HT-29 (cell line): ENCODE data around the gene SP8. TPM values are rescaled to one million over a fixed set of nuclear protein-coding genes. Genes with fewer than 3 reads are reported as not detected.
A peak's percentile ranks its signal among the peaks of the same experiment; 100 is the strongest.

Experiments
- DNase-seq: peaks from one replicate; pipeline ENCODE4 v3.0.0-alpha.2; 2015; ENCODE audit warnings: low spot score
- total RNA-seq: library from RNA; depleted of rRNA; stranded (reverse); fragments of >200 nt; shearing (Covaris generic); gene quantifications from 2 replicates; pipeline ENCODE4 v1.2.3, GENCODE V29; 2014; rRNA removed

SP8 gene
- total RNA-seq, 1 experiment from 2014 or later: not detected

DNA sequence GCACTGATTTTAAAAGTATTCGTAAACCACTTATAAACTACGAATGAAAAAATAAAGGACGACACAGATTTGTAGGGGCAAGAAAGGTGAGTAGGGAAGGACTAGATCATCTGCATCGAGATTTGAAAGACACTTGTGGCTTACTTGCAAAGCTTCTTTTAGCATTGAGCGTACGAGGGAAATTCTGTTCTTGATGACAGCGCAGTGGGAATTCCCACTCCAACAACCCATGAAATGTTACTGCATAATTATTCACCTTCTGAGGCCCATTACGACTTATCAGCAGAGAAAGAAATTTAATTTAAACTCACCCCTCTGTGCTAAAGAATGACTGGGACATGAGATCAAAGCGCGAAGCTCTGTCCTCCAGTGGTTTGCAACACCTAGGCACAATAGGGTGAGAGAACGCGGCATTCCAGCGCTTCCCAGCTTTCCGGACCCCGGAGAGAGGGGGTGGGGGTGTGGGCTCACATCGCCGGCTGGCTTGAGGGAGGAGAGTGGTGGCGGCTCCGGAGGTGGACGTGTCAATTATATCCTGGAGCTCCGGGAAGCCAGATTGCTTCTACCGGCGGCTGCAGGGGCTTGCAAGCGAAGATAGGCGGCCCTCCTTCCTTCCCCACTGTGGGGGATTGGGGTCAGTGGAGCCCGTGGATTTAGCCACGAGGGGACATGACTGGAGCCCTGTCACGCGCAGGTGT lies 10.3 kb downstream of the SP8 start:
- DNase-seq: no peak

DNA sequence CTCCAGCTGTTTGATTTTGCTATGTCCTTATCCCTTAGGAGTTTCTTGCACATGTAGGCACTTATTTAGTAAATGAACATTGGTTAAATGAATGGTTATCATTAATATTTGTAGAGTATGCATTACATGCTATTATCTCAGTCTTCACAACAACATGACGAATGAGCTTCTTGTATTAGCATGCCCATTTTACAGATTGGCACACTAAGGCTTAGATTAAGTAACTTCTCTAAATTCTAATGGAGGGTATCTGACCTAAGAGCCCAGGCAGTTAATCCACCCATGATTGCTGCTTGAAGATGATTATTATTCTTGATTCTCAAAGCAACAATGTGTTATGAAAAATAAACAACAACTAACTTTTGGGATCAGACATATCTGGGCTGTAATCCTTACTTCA lies 32.7 kb downstream of the SP8 start:
- DNase-seq: no peak

DNA sequence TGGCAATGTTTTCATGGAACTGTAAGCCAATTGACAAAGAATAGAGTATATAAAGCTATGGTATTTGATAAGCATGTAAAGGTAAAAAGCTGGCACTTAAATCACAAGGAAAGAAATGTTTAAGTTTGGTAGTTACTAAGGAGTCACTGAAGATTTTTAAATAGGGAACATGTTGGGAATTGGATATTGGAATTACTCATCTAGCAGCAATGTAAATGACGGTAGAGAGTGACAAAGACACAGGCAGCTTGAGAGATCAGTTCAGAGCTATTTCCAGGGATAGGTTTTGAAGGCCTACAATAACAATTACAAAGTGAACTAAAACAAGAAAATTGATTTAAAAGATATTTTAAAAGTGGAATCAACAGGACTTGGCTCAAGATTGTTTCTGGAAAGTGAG lies 36.8 kb downstream of the SP8 start:
- DNase-seq: no peak

DNA sequence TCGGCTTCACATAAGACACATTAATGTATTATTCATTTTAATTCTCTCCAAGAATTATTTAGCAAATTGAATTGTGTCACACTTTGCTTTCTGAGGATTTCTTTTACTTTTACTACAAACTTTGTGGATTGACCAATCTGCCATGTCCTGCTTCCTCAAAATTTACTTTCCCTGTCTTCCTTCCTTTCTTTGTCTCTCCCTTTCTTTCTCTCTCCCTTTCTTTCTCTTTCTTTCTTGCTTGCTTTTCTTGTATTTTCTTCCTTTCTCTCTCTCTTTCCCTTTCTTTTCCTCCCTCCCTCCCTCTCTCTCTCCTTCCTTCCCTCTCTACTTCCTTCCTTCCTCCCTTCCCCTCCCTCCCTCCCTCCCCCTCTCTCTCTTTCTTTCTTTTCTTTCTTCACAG lies 37.8 kb downstream of the SP8 start:
- no peak for DNase-seq

DNA sequence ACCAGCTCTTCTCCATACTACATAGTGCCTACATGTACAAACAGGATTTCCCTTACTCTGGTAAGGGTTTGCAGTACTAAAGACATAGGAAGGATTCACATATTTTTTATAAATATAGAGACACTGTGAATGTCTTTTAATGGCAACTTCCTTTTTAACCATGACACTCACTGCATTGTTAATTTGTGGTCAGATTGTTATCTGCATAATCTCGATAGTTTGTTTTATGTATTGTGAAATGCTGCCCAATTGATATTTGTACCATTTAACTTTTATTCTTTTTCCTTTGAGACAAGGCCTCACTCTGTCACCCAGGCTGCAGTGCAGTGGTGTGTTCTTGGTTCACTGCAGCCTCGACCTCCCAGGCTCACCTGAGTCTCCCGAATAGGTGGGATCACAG lies 39.7 kb downstream of the SP8 start:
- no peak for DNase-seq

DNA sequence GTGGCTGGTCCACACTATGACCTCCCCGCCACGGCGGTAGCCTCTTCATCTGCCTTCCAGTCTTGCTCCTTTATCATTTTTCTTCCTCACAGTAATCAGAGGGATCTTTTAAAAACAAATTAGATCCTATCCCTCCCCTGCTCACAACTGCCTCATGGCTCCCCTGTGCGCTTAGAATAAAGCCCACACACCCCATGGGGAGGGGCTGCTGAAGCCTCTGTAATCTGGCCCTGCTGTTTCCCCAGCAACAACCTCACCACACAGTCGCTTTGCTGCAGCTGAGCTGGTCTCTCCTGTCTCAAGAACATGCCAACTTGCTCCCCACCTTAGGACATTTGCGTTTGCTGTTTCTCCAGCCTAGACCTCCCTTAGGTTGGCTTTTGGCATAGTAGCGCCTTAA lies 41.0 kb downstream of the SP8 start:
- DNase-seq: no peak

DNA sequence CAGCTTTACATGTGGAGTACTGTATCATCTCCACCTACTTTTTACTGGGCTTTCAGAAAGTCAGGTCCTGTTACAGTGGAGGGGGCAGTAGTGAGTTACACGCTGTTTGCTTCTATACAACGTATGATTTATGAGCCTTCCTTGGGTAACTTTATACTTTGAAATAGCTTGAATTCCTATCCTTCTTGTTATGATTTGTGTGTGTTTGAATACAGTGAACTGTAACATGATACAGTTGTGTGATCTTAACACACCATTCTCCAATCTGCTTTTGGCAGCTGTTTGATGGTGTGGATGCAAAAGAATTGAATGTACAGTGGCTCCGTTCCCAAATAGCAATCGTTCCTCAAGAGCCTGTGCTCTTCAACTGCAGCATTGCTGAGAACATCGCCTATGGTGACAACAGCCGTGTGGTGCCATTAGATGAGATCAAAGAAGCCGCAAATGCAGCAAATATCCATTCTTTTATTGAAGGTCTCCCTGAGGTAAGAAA lies 41.7 kb downstream of the SP8 start:
- peak; percentile 36 for DNase-seq

DNA sequence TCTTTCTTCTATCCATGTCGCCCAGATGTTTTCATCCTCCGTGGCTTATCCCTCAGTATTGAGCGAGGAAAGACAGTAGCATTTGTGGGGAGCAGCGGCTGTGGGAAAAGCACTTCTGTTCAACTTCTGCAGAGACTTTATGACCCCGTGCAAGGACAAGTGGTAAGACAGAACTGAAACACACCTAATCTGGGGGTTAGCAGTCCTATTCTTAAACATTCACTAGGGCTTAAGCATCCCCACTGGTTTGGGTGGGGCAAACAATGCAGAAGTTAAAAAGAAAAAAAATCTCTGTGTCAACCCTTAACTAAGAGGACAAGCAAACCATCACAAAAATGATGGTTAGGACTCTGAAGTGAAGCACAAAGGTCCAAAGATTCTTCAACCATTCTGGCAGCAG lies 43.8 kb downstream of the SP8 start:
- no peak for DNase-seq

DNA sequence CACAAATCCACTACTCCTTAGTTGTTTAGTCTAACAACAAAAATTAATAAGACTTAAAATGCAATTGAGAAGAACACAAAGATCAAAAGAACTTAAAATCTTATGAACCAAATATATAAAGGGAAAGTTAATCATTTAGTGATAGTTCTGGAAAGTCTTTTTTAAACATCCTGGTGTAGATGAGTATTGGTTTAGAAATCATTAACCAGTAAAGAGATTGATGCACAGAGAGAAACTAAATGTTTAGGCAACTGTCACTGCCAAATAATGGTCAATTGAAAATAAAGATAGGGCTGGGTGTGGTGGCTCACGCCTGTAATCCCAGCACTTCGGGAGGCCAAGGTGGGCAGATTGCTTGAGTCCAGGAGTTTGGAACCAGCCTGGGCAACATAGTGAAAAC lies 44.9 kb downstream of the SP8 start:
- DNase-seq: no peak

DNA sequence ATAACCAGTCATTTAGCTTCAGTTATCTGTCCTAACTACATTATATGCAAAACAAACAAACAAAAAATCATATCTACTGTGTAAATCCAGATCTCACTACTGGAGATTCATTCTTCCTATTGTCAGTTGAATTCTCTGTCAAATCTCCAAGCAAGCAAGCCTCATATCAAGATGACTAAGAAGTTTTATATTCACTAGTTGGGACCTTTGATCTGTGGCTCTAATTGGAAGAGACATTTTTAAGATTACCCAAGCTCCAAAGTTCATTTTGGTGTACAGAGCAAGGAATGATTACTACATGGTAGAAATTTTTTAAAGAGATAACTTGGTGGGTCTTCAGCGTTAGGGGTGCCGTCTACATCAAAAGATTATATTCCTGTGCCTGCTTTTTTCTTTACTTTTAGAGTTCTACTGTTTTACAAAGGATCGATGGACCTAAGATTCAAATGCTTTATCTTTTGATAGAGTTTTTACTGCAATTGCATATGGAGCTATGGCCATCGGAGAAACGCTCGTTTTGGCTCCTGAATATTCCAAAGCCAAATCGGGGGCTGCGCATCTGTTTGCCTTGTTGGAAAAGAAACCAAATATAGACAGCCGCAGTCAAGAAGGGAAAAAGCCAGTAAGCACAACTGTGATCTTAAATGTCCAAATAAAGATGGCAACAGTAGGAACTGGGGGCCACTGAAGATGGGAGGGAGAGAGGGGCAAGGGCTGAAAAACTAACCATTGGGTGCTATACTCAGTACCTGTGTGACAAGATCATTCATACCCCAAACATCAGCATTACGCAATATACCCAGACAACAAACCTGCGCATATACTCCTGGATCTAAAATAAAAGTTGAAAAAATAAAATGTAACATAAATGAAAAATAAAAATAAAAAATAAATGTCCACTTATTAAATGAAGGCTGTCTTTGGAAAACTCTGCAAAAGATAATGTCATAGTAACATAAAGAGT lies 47.9 kb downstream of the SP8 start:
- DNase-seq: no peak

DNA sequence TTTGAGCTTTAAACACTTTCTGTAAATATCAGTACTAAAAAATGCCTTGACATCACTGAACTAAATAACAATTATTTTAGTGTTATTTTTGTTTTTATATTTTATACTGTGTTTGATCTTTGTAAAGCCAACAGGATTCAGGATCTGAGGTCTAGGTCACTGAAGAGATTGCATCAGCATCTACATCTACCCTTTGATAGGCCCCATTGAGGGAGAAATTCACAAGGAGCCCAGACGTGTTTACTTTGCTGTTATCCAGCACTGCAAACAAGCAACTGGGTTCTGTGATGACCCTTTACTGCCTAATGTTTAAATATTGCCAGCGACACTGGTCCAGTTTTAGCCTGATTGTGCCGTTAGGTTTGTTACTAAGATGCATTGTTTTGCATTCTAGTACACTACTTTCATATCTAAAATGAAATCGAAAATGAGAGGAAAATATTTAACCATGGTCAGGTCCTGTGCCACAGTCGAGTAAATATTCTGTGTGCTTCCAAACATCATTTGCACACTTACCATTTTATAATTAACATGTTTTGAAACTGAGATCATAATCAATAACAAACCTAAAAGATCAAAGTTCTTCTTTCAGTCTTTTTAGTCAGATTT lies 48.7 kb downstream of the SP8 start:
- no peak for DNase-seq

DNA sequence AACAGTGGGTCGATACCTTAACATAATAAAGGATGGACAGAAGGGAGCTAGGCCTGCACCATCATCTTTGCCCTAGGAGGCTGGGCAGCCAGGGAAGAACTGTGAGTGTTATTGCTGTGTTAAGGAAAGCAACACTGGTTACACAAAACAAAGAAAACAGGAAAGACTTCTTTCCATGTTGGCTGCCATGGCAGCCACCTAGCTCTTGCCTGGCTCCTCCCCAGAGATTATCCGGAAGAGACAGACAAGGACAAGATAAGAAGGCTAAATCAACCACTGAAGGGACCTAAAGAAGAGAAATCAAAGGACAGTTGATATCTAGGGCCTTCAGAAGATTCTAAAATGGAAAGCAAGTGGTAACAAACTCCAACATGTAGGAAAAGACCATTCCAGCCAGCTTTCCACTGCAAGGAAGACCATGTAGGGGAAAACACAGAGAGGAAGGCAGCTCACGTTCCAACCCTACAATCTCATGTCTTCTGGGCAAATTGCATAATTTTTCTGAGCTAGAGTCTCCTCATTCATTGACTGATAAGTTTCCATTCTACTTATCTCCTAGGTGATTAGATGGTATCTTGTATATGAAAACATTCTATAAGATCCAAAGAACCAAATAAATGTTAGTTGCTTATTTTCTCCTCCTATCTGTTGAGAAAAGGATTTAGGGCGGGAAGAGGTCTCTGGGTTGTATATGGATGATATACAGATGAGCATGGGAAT lies 51.2 kb downstream of the SP8 start:
- no peak for DNase-seq

Other genes starting within 250 kb of the SP8 start
- gene ABCB5, start 171.2 kb downstream of the SP8 start, total RNA-seq: not detected in 2 replicates